ENCODE results near the gene ST7.
"Not testable (repeated sequence)": the region's sequence is repeated elsewhere in the genome, so short reads cannot be mapped to it uniquely, and the experiment has no call there.

The ST7 gene

GRCh38 chr7:117117172-117117571 lies 163.9 kb downstream of the ST7 start:
- no peak for TF ChIP-seq CTCF (IDR thresholded peaks at IDR 0.05; ENCODE audit: low read depth, low read length)
- H3K4me3 ChIP-seq (ENCODE audit: low read depth, low read length): no peak overlapping the region

GRCh38 chr7:117118579-117119180 lies 165.4 kb downstream of the ST7 start:
- TF ChIP-seq CTCF (IDR thresholded peaks at IDR 0.05; ENCODE audit: low read depth, low read length): no peak
- no peak overlapping the region for H3K4me3 ChIP-seq (ENCODE audit: low read depth, low read length)

DNA sequence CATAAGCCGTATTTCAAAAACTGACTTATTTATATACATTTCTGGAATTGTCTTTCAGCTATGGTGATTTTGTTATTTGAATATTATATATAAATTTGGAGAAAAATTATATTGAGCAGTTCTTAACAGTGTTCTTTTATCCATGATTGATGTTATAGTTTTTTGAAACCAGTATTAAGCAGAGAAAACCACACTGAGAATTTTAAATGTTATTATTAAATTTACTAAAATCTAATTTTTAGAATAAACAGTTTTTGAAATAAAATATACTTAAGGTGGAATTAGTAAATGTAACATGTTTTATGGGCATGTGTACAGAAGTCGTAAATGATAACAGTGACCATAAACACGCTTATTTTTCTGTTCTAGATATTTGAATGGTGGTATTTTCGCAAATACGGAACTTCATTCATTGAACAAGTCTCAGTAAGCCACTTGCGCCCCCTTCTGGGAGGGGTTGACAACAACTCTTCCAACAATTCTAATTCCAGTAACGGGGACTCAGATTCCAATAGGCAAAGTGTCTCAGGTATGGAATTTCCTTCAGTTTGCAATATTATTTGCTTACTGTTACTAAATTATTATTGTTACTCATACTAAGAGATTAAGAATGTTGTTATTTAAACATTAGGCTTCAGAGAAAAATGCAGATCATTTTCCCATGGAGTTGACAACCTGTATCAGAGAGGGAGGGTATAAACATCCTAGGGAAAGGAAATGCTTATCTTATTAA lies 166.1 kb downstream of the ST7 start:
- H3K4me3 ChIP-seq (ENCODE audit: low read depth, low read length): no peak overlapping the region
- TF ChIP-seq CTCF (IDR thresholded peaks at IDR 0.05; ENCODE audit: low read depth, low read length): peak; percentile 69

DNA sequence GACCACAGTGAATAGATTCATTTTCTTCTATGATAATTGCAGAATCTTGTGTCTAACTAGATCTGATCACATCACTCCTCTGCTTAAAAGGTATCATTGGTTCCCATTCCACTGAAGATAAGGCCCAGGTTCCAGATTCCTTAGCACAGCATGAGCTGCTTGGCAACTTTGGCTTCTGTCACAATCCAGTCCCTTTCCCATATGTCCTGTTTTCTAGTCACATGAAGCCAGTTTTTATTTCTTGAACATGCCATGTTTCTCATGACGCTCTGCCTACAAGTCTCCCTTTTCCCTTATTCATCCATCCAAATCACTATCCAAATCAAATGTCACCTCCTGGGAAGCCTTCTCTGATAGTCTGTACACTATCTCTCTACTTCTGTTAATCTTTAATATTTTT lies 167.0 kb downstream of the ST7 start:
- not testable (repeated sequence) for H3K4me3 ChIP-seq (ENCODE audit: low read depth, low read length)

GRCh38 chr7:117122036-117122435 lies 168.7 kb downstream of the ST7 start:
- H3K4me3 ChIP-seq (ENCODE audit: low read depth, low read length): not testable (repeated sequence)

- no peak for TF ChIP-seq CTCF (IDR thresholded peaks at IDR 0.05; ENCODE audit: low read depth, low read length)
- H3K4me3 ChIP-seq (ENCODE audit: low read depth, low read length): no peak overlapping the region
These were observed 169.2 kb downstream of the ST7 start for GRCh38 chr7:117122536-117122935.

DNA sequence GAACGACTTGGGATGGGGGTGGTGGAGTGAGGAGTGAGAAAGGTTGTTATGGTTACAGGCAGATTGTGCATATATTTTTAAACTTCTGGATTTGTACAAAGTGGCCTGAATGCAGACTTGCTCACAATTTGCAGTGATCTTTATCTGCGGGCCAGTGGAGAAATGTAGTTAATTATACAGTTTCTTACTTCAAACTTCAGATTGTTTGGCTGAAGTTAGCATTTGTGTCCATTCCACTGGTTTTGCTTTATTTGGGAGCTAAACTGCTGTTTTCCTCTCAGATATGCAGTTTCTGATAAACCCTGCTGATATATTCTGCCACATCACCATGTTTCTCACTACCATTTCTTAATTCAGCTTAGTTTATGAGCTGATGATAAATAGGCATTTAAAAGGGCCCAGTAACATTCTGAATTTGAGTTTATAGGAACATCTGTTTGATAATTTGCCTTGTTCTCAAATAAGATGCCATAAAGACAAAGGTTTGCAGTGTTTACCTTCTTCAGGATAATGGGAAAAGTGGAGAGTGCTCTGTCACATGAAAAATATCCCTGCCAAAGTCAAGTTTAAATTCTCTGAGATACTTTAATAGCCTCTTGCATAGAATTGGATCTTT lies 170.1 kb downstream of the ST7 start:
- TF ChIP-seq CTCF (IDR thresholded peaks at IDR 0.05; ENCODE audit: low read depth, low read length): no peak
- H3K4me3 ChIP-seq (ENCODE audit: low read depth, low read length): no peak overlapping the region

GRCh38 chr7:117124591-117125220 lies 171.4 kb downstream of the ST7 start:
- H3K4me3 ChIP-seq (ENCODE audit: low read depth, low read length): no peak overlapping the region
- TF ChIP-seq CTCF (IDR thresholded peaks at IDR 0.05; ENCODE audit: low read depth, low read length): no peak
